Measurements from ENCODE around the gene GSG1L2.

GSG1L2 gene

DNA sequence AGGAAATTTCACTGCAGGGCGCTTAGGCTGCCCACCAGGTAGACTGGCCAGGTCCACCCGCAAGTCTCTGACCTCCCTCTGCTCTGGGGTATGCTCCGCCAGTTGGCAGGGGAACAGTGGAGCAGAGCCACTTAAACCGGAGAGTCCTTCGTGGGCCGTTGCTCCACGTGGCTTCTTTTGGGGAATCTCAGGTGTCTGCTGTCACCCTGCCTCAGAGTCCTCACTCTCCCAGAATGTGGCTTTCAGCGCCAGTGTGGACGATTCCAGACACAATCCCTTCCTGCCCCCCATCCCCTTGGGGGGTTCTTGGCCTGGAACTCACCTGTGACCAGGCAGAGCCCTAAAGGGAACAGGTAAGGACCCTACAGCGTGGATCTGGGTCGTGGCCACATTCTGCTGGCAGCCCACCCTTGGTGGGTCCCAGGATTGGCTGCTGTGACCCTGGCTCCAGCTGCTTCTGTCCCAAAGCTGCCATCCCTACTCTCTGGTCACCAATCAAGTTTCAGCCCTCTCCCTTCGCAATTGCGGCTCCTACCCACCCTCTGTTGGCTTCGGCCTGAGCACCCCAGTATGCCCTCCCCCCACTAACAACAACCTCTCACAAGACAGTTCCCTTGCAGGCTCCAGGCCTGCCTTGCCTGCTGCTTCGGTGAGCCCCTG lies 52.7 kb downstream of the GSG1L2 start:
- DNase-seq (ENCODE audit: low read depth), result no peak
- no peak overlapping the region for H3K4me3 ChIP-seq (ENCODE audit: low read depth, low read length)
- TF ChIP-seq, protein P1, sequence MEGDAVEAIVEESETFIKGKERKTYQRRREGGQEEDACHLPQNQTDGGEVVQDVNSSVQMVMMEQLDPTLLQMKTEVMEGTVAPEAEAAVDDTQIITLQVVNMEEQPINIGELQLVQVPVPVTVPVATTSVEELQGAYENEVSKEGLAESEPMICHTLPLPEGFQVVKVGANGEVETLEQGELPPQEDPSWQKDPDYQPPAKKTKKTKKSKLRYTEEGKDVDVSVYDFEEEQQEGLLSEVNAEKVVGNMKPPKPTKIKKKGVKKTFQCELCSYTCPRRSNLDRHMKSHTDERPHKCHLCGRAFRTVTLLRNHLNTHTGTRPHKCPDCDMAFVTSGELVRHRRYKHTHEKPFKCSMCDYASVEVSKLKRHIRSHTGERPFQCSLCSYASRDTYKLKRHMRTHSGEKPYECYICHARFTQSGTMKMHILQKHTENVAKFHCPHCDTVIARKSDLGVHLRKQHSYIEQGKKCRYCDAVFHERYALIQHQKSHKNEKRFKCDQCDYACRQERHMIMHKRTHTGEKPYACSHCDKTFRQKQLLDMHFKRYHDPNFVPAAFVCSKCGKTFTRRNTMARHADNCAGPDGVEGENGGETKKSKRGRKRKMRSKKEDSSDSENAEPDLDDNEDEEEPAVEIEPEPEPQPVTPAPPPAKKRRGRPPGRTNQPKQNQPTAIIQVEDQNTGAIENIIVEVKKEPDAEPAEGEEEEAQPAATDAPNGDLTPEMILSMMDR (IDR thresholded peaks at IDR 0.05; ENCODE audit: control insufficient read depth, extremely low read depth, insufficient read depth), result no peak

DNA sequence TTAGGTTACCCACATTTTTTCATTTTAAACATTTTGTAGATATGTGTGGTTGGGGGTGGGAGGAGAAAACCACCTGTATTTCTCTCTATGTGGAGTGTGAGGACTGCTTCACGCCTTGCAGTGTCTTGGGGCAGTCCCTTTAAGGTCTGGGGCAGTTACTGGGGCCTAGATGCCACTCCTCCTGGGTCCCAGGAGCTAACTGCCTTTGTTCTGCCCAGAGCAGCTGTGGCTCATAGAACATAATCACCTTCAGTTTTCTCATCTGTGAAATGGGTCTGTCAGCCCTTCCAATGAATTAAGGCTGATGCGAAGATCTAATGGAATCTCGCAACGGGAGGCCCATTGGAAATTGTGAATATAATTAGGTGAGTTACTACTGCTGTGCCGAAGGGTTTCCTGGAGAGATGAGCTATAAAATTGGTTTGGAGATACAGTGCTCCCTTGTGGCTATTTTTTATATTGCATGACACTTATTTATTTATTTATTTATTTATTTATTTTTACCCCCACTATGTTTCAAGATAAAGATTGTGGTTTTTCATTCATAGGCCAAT lies 53.4 kb downstream of the GSG1L2 start:
- no peak overlapping the region for H3K4me3 ChIP-seq (ENCODE audit: low read depth, low read length)
- TF ChIP-seq, protein P1 (IDR thresholded peaks at IDR 0.05; ENCODE audit: control insufficient read depth, extremely low read depth, insufficient read depth), result peak; percentile 38
- peak; percentile 15 for DNase-seq (ENCODE audit: low read depth)

DNA sequence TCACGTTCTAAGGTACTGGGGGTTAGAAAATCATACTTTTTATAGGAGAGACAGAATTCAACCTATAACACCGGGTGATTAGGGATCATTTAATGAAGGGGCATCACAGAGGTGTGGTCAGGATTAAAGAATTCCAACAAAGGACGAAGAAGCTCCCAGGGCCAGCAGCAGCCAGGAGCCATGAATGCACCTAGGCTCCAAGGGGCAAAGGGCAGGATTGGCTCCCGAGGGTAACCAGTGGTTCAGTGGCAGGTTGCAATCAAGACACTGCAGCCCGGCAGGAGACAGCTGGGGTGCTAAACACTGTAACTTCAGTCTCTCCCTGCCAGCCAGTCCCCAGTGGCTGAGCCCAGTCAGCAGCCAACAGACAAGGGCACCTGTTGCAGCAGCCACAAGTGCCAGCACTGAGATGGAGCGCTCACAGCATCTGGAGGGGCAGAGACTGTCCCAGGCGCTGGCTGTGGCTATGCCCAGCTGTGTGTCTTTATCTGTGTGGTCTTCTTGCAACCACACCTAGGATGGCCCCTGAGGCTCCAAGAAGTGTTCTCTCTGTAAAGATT lies 54.4 kb downstream of the GSG1L2 start:
- DNase-seq (ENCODE audit: low read depth), result no peak
- no peak overlapping the region for H3K4me3 ChIP-seq (ENCODE audit: low read depth, low read length)
- TF ChIP-seq, protein P1 (IDR thresholded peaks at IDR 0.05; ENCODE audit: control insufficient read depth, extremely low read depth, insufficient read depth), result no peak

DNA sequence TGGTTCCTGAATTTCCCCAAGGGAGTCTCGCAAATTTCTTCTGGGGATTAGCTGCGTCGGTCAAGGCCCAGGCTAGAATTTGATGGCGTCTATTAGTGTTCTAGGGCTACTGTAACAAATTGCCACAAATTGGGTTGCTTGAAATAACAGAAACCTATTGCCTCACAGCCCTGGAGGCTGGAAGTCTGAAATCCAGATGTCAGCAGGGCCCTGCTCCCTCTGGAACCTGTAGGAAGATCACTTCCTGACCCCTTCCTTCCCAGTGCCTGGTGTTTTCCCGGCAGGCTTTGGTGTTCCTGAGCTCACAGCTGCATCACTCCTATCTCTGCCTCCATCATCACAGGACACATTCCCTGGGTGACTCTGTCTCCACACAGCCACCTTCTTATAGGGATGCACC lies 54.9 kb downstream of the GSG1L2 start:
- TF ChIP-seq, protein P1 (IDR thresholded peaks at IDR 0.05; ENCODE audit: control insufficient read depth, extremely low read depth, insufficient read depth), result no peak
- DNase-seq (ENCODE audit: low read depth), result no peak
- H3K4me3 ChIP-seq (ENCODE audit: low read depth, low read length), result no peak overlapping the region

DNA sequence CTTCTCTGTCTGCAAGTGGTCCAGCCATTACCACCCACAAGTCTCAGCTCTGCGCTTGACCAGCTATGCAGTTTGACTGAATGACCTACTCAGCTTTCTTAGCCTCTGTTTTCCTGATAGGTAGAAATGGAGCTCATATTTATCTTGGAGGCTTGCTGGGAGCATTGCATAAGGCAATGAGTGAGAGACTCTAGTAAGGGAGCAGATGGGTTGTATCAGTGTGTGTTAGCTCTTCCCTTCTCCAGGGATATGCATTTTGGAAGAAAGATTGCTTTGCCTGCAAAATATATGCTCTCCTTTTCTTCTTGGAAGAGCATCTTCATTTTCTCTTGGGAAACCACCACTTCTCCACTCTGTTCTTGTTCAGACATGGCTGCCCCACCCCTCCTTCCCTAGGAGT lies 56.6 kb downstream of the GSG1L2 start:
- TF ChIP-seq, protein P1 (IDR thresholded peaks at IDR 0.05; ENCODE audit: control insufficient read depth, extremely low read depth, insufficient read depth), result no peak
- no peak for DNase-seq (ENCODE audit: low read depth)
- no peak overlapping the region for H3K4me3 ChIP-seq (ENCODE audit: low read depth, low read length)

DNA sequence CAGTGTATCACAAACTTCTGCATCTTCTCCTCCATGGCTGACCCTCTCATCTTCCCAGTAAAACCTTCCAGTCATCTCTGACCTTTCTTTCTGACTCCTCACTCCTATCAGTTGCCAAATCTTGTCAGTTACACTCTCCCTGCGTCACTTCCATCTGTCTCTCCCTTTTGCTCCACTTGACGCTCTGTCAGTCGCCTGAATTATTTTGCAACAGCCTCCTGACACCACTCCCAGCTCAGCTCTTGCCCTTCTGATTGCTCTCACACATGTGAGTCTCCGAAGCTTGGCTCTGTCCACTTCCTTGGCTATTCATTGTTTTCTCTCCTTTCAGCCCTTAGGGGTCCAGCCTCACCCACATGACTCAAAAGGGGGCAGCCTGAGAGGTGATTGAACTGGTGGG lies 58.2 kb downstream of the GSG1L2 start:
- TF ChIP-seq, protein P1 (IDR thresholded peaks at IDR 0.05; ENCODE audit: control insufficient read depth, extremely low read depth, insufficient read depth), result no peak
- no peak for DNase-seq (ENCODE audit: low read depth)
- no peak overlapping the region for H3K4me3 ChIP-seq (ENCODE audit: low read depth, low read length)
